Spleen (tissue), 7 donors: ENCODE data around the gene SGCA.

Experiments
- POLR2AphosphoS5 ChIP-seq, 3 donors: sonication (generic); formaldehyde crosslinking; IDR thresholded peaks; one replicate each; pipeline ENCODE4 v1.5.1; 2017; ENCODE audit warnings: antibody characterized with exemption in 3 of 3
- TF ChIP-seq, protein P1 (sequence below), 11 experiments: fragments of 200-600 bp in 7 of 11; fragments of 450-650 bp in 4 of 11; sonication (generic) in 4 of 11; IDR thresholded peaks in 8 of 11; conservative IDR thresholded peaks in 3 of 11; 1 replicate in 7 of 11; 2 replicates in 4 of 11; pipeline versions ENCODE4 v1.4.0 to v1.8.0; 2016 to 2021; ENCODE audit warnings: antibody characterized with exemption in 11 of 11, inconsistent platforms in 4 of 11, mild to moderate bottlenecking in 1 of 11
- donor health status: DM: no; HTN: no; CAD: no; lungs with moderate emphysema.
- donor health status: DM: no; HTN: no; CAD: no.
- donor health status: DM: no; HTN: no; CAD: no.

DNA sequence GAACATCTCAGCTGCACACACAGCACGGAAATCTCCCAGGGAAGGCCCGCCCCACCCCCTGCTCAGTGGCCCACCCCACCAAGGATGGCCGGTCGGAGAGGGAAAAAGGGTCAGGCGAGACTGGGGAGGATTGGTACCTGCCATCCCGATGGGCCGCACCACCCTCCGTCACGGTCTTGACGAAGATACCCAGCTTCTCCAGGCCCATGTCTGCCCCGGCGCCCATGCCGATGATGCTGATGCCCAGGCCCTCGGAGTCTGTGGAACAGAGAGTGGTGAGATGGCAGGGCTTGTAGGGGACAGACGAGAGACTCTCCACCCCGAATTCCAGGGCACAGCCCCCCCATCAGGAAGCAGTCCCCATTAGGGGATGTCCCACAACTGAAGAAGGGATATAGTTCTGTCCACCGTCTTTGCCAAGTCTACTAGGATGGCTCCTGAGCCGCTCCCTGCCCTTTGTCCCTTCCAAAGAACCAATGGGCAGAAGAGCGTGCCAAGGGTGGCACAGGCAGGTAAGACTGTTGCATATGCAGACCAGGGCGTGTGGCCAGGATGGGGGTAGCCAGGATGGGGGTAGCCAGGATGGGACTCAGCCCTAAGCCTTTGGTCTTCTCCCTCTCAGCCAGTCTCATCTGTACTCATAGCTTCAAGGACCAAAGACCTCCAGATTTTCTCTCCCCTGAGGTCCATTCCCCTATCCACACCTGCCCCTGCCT, 22.2 kb upstream of the SGCA start:
- TF ChIP-seq, protein P1, sequence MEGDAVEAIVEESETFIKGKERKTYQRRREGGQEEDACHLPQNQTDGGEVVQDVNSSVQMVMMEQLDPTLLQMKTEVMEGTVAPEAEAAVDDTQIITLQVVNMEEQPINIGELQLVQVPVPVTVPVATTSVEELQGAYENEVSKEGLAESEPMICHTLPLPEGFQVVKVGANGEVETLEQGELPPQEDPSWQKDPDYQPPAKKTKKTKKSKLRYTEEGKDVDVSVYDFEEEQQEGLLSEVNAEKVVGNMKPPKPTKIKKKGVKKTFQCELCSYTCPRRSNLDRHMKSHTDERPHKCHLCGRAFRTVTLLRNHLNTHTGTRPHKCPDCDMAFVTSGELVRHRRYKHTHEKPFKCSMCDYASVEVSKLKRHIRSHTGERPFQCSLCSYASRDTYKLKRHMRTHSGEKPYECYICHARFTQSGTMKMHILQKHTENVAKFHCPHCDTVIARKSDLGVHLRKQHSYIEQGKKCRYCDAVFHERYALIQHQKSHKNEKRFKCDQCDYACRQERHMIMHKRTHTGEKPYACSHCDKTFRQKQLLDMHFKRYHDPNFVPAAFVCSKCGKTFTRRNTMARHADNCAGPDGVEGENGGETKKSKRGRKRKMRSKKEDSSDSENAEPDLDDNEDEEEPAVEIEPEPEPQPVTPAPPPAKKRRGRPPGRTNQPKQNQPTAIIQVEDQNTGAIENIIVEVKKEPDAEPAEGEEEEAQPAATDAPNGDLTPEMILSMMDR (IDR thresholded peaks at IDR 0.05 in 8 of 11, conservative IDR thresholded peaks at IDR 0.05 in 3 of 11): no peak
- TF ChIP-seq POLR2AphosphoS5 (IDR thresholded peaks at IDR 0.05): peak in 1 of 3 donors; percentile 49
